ENCODE results near the gene TAS2R13. TPM values are rescaled to one million over a fixed set of nuclear protein-coding genes. Genes with fewer than 3 reads are reported as not detected.

The TAS2R13 gene
- polyA plus RNA-seq, 1 donor: 0.11 TPM

DNA sequence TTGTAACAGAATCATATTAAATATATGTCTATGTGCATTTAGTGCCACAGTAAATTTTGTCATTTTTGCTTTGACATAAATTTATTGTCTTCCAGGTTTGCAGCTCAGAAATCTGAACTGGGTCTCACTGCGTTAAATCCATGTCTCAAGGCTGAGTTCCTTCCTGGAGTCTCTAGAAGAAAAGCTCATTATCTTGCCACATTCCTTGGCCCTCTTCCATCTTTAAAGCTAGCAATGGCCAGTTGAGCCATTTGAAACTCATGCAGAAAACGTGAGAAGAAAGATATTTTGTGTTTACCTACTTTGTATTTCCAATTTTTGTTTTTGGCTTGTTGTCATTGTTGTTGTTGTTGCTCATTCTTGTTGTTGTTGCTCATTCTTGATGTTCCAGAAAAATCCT, 36.0 kb downstream of the TAS2R13 start:
- DNase-seq (ENCODE audit: low read depth): no peak

DNA sequence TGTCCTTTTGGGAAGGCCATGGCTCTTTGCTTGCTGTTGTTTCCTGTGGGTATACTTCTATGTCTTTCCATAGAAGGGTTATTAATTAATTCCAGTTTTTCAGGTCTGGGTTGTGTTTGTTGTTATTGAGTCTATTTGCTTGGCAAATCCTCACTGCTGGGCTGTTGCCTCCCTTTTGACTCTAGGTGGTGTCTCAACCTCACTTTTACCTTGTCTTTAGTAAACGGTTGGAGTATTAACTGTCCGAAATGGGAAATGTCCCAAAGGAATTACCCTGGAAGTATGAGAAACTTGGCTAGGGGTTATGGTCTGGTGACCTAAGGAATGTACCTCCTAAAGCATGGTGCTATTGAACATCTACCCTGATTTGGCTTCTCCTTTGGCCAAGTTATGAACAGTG, 42.0 kb downstream of the TAS2R13 start:
- DNase-seq (ENCODE audit: low read depth): no peak

DNA sequence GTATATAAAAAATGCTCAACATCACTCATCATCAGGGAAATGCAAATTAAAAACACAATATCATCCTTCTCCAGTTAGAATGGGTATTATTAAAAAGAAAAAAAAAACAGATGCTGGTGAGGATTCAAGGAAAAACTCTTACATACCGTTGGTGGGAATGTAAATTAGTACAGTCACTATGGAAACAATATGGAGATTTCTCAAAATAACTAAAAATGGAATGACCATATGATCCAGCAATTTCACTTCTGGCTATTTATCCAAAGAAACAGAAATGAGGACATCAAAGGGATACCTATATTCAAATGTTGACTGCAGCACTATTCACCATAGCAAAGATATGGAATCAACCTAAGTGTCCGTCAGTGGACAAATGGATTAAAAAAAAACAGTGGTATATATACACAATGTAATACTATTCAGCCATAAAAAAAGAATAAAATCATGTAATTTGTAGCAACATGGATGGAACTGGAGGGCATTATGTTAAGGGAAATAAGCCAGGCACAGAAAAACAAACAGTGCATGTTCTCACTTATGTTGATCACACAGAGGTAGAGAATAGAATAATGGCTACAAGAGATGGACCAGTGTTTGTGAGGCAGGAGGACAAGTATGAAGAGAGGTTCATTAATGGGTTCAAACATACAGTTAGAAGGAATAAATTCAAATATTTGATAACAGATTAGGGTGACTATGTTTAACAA, 45.7 kb downstream of the TAS2R13 start:
- DNase-seq (ENCODE audit: low read depth): no peak

DNA sequence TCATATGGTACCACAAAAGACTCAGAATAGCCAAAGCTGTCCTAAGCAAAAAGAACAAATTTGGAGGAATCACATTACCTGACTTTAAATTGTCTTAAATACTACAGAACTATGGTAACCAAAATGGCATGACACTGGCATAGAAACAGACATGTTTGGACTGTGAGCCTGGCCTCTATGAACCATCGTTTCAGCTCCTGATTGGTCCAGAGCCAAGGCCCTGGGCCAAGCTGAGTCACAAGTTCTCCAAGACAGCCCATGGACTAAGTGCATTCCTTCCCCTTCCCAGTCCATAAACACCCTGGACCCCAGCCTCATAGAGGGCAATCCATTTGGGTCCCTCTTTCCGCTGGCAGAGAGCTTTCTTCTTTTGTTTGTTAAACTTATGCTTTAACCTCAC, 48.0 kb downstream of the TAS2R13 start:
- DNase-seq (ENCODE audit: low read depth): no peak

Other genes with a start within 250 kb of the TAS2R13 start
- gene STYK1, start 235.5 kb downstream of the TAS2R13 start, polyA plus RNA-seq (ENCODE audit: insufficient read length): 0.13 TPM
- gene YBX3, start 186.2 kb downstream of the TAS2R13 start, polyA plus RNA-seq (ENCODE audit: insufficient read length): 1,060 TPM
- gene TAS2R7, start 106.9 kb downstream of the TAS2R13 start, polyA plus RNA-seq (ENCODE audit: insufficient read length): not detected
- not detected for gene TAS2R8, start 102.3 kb downstream of the TAS2R13 start, polyA plus RNA-seq (ENCODE audit: insufficient read length)
- not detected for gene TAS2R9, start 99.4 kb downstream of the TAS2R13 start, polyA plus RNA-seq (ENCODE audit: insufficient read length)
- gene TAS2R10, start 83.2 kb downstream of the TAS2R13 start, polyA plus RNA-seq (ENCODE audit: insufficient read length): 1.1 TPM
- 4.1 TPM for gene PRR4, start 60.1 kb downstream of the TAS2R13 start, polyA plus RNA-seq (ENCODE audit: insufficient read length)
- gene PRH1, start 25.3 kb downstream of the TAS2R13 start, polyA plus RNA-seq (ENCODE audit: insufficient read length): 7.3 TPM
- 0.33 TPM for gene PRH2, start 19.7 kb upstream of the TAS2R13 start, polyA plus RNA-seq (ENCODE audit: insufficient read length)
- 3.5 TPM for gene TAS2R14, start 29.7 kb upstream of the TAS2R13 start, polyA plus RNA-seq (ENCODE audit: insufficient read length)
- gene TAS2R50, start 77.3 kb upstream of the TAS2R13 start, polyA plus RNA-seq (ENCODE audit: insufficient read length): not detected
- gene TAS2R20, start 88.7 kb upstream of the TAS2R13 start, polyA plus RNA-seq (ENCODE audit: insufficient read length): 1.4 TPM
- 1.3 TPM for gene TAS2R19, start 113.1 kb upstream of the TAS2R13 start, polyA plus RNA-seq (ENCODE audit: insufficient read length)
- 0.73 TPM for gene TAS2R31, start 121.8 kb upstream of the TAS2R13 start, polyA plus RNA-seq (ENCODE audit: insufficient read length)
- gene TAS2R46, start 152.7 kb upstream of the TAS2R13 start, polyA plus RNA-seq (ENCODE audit: insufficient read length): 0.35 TPM
- 0.35 TPM for gene TAS2R43, start 182.8 kb upstream of the TAS2R13 start, polyA plus RNA-seq (ENCODE audit: insufficient read length)
- gene TAS2R30, start 225.1 kb upstream of the TAS2R13 start, polyA plus RNA-seq (ENCODE audit: insufficient read length): 0.39 TPM

Measured in forelimb muscle (tissue), 1 donor.